Endothelial cell of umbilical vein (primary cell): ENCODE measurements around the gene PLXDC1. TPM values are rescaled to one million over a fixed set of nuclear protein-coding genes. Genes with fewer than 3 reads are reported as not detected.

Source experiments
- BruUV-seq: library from RNA; stranded (reverse); fragments of 400-500 nt; replicated peaks from 2 replicates; lab custom pipeline; 2021; lab: Mats Ljungman, UMichigan
- CTCF ChIA-PET: fragments of 300-600, 350-600 bp; sonication (Branson Sonifier 250); formaldehyde crosslinking; loops from one replicate; lab custom pipeline; 2021; ENCODE audit warnings: antibody characterized with exemption, inconsistent platforms; lab: Charles Lee
- POLR2A ChIA-PET: fragments of 300-600, 350-600 bp; sonication (Branson Sonifier 250); formaldehyde crosslinking; loops from one replicate; lab custom pipeline; 2021; ENCODE audit warnings: antibody characterized with exemption, inconsistent platforms; lab: Charles Lee
- DNase-seq: peaks from one replicate; pipeline ENCODE4 v3.0.0-alpha.2; 2011; ENCODE audit warnings: low read depth, low spot score
- FAIRE-seq: peaks from 2 replicates; lab custom pipeline; 2011; peaks lifted over from hg19 to GRCh38; lab: Jason Lieb, UNC
- H2AFZ ChIP-seq: 2 replicates; pipeline ENCODE4 v1.6.0; 2012; ENCODE audit warnings: low read depth, low read length, control low read depth, inconsistent platforms
- H3K27ac ChIP-seq: 2 replicates; pipeline ENCODE4 v1.5.1; 2011; ENCODE audit warnings: low read depth, mild to moderate bottlenecking, control low read depth, low read length, moderate library complexity; ENCODE audit not compliant: insufficient read depth
- H3K27me3 ChIP-seq, 2 experiments: 2 replicates each; pipeline versions ENCODE4 v1.6.0 to v1.6.1; 2011; ENCODE audit warnings: low read length in 2 of 2, mixed read lengths in 1 of 2; ENCODE audit not compliant: control insufficient read depth in 2 of 2, insufficient read depth in 2 of 2
- H3K36me3 ChIP-seq, 2 experiments: 2 replicates in 1 of 2; 3 replicates in 1 of 2; pipeline ENCODE4 v1.5.1; 2011; ENCODE audit warnings: low read length in 2 of 2, mild to moderate bottlenecking in 1 of 2, moderate library complexity in 1 of 2; ENCODE audit not compliant: control insufficient read depth in 2 of 2, insufficient read depth in 2 of 2; ENCODE audit errors: extremely low read depth in 1 of 2
- H3K4me1 ChIP-seq: 3 replicates; pipeline ENCODE4 v1.5.1; 2011; ENCODE audit warnings: mild to moderate bottlenecking, low read length; ENCODE audit not compliant: control insufficient read depth, insufficient read depth; ENCODE audit errors: extremely low read depth
- H3K4me2 ChIP-seq: 2 replicates; pipeline ENCODE4 v1.6.1; 2011; ENCODE audit warnings: low read length, control low read depth, mixed read lengths; ENCODE audit not compliant: insufficient read depth
- H3K4me3 ChIP-seq, 3 experiments: fragments of 200-600 bp in 1 of 3; sonication (generic), shearing (Covaris generic) in 1 of 3; replicated peaks in 1 of 3; 2 replicates each; pipeline ENCODE4 v1.5.1; 2011 to 2016; ENCODE audit warnings: control low read depth in 3 of 3, low read length in 3 of 3, mild to moderate bottlenecking in 2 of 3, inconsistent platforms in 1 of 3, low read depth in 1 of 3, moderate library complexity in 1 of 3; ENCODE audit not compliant: insufficient read depth in 1 of 3
- H3K79me2 ChIP-seq: 2 replicates; pipeline ENCODE4 v1.6.0; 2012; ENCODE audit warnings: low read length, inconsistent platforms; ENCODE audit not compliant: control insufficient read depth, insufficient read depth
- H3K9ac ChIP-seq: replicated peaks from 2 replicates; pipeline ENCODE3; 2011; ENCODE audit warnings: low read length, control low read depth; ENCODE audit not compliant: insufficient read depth; ENCODE audit errors: extremely low read depth
- H3K9me1 ChIP-seq: replicated peaks from 3 replicates; pipeline ENCODE4 v1.6.0; 2011; ENCODE audit warnings: mild to moderate bottlenecking, low read length; ENCODE audit not compliant: control insufficient read depth, insufficient read depth; ENCODE audit errors: extremely low read depth
- H3K9me3 ChIP-seq: replicated peaks from 2 replicates; pipeline ENCODE4 v1.5.1; 2012; ENCODE audit warnings: low read length, inconsistent platforms; ENCODE audit not compliant: control insufficient read depth, insufficient read depth
- H4K20me1 ChIP-seq: replicated peaks from 2 replicates; pipeline ENCODE3; 2011; ENCODE audit warnings: mild to moderate bottlenecking, low read length; ENCODE audit not compliant: control insufficient read depth, insufficient read depth; ENCODE audit errors: extremely low read depth
- CTCF ChIP-seq, 2 donors: IDR thresholded peaks; 1 replicate in 1 of 2; 2 replicates in 1 of 2; pipeline ENCODE4 v1.5.1; 2011; ENCODE audit warnings: low read length in 2 of 2, mild to moderate bottlenecking in 2 of 2, moderate library complexity in 2 of 2, control low read depth in 1 of 2, inconsistent platforms in 1 of 2, low read depth in 1 of 2; ENCODE audit not compliant: insufficient read depth in 1 of 2; ENCODE audit errors: extremely low read depth in 1 of 2
- EZH2 ChIP-seq: IDR thresholded peaks from 2 replicates; pipeline ENCODE4 v1.6.1; 2012; ENCODE audit warnings: borderline replicate concordance, low read depth, mild to moderate bottlenecking, moderate library complexity, low read length, inconsistent platforms; ENCODE audit not compliant: severe bottlenecking
- JUN ChIP-seq: IDR thresholded peaks from 2 replicates; pipeline ENCODE4 v1.6.1; 2011; ENCODE audit warnings: borderline replicate concordance, low read depth; ENCODE audit not compliant: insufficient read length, insufficient read depth
- MAX ChIP-seq: IDR thresholded peaks from 2 replicates; pipeline ENCODE4 v1.6.1; 2011; ENCODE audit not compliant: insufficient read depth, insufficient read length
- MYC ChIP-seq: IDR thresholded peaks from one replicate; pipeline ENCODE4 v1.6.1; 2011; ENCODE audit warnings: mild to moderate bottlenecking, low read depth, low read length
- POLR2A ChIP-seq: IDR thresholded peaks from 2 replicates; pipeline ENCODE4 v1.6.1; 2012; ENCODE audit warnings: low read depth, mild to moderate bottlenecking, control low read depth, low read length
- POLR2AphosphoS5 ChIP-seq: IDR thresholded peaks from 2 replicates; pipeline ENCODE4 v1.6.1; 2012; ENCODE audit warnings: low read depth, mild to moderate bottlenecking, control low read depth, low read length, moderate library complexity; ENCODE audit not compliant: insufficient read depth
- dilution Hi-C: fragments of 300-500 bp; cut with MboI; formaldehyde crosslinking; loops from one replicate; pipeline ENCODE4 v1.15.0; 2019; ENCODE audit warnings: low sequenced_read_pairs; ENCODE audit not compliant: extremely low pct_ligation_motif_present
- intact Hi-C: fragments of 100-400 bp; cut with micrococcal nuclease; formaldehyde crosslinking; loops from one replicate; pipeline ENCODE4 v1.10.0; 2022
- polyA plus RNA-seq, 4 experiments: library from polyadenylated mRNA; depleted of rRNA in 3 of 4; stranded (reverse) in 3 of 4; unstranded in 1 of 4; fragments of >200 nt; gene quantifications; 2 replicates each; pipeline versions ENCODE4 v1.2.1 to v1.2.3, GENCODE V29; 2011 to 2012; ENCODE audit warnings: missing spikeins in 1 of 4
- total RNA-seq: library from RNA; stranded (reverse); gene quantifications from 2 replicates; pipeline ENCODE4 v1.2.3, GENCODE V29; 2021

Gene PLXDC1
- total and polyA plus RNA-seq, 2 donors (not counting 3 experiments of a cell fraction or from before 2014, with no cell fraction given), result 0.03 TPM; not detected in 1

- BruUV-seq, result no TSS peak
- TF ChIP-seq JUN (no peak), EZH2 (no peak), MAX (no peak), MYC (no peak), POLR2AphosphoS5 (no peak), POLR2A (no peak), CTCF (IDR thresholded peaks at IDR 0.05; ENCODE audit: extremely low read depth in 1 of 2, insufficient read depth in 1 of 2, low read depth in 1 of 2, low read length in 2 of 2) (no peak)
- FAIRE-seq (no peak), DNase-seq (no peak)
- H3K4me2 ChIP-seq, result no peak overlapping the region
- dilution Hi-C loops, result no loop called here
- no peaks in the 10 kb centered on the region for H3K9me1 ChIP-seq
- H4K20me1 ChIP-seq, result no peaks in the 10 kb centered on the region
- intact Hi-C loops, result no loop called here
- no peaks in the 10 kb centered on the region for H3K4me1 ChIP-seq
- H3K27me3 ChIP-seq, result peaks cover 4 to 8% of the 10 kb centered on the region in 2 experiments
- H3K9me3 ChIP-seq, result no peaks in the 10 kb centered on the region
- H2AFZ ChIP-seq, result no peak overlapping the region
- H3K36me3 ChIP-seq, result no peaks in the 10 kb centered on the region
- no peak overlapping the region for H3K4me3 ChIP-seq
- no peaks in the 10 kb centered on the region for H3K79me2 ChIP-seq
- ChIA-PET POLR2A (no interaction called here), CTCF (interaction anchor here (1.1 to 2.8 kb wide), 2 partner anchors 16 to 80 kb away, joined by 3 to 17 read pairs; no protein-coding TSS in a partner anchor)
- H3K9ac ChIP-seq, result no peak overlapping the region
- no peak overlapping the region for H3K27ac ChIP-seq
Observed at GRCh38 chr17:39063681-39064069, 87.8 kb downstream of the PLXDC1 start.
